ENCODE results near the gene LLPH.
A peak's percentile ranks its signal among the peaks of the same experiment; 100 is the strongest.

Gene LLPH

DNA sequence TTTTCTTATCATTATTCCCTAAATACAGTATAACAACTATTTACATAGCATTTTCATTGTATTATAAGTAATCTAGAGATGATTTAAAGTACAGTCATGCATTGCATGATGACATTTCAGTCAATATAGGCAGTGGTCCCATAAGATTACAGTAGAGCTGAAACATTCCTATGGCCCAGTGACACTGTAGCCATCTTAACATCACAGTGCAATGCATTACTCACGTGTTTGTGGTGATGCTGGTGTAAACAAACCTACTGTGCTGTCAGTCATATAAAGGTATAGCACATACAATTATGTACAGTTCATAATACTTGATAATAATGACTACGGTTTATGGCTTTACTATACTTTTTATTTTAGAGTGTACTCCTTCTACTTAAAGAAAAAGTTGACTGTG, 13.3 kb downstream of the LLPH start:
- TF ChIP-seq, protein P1, sequence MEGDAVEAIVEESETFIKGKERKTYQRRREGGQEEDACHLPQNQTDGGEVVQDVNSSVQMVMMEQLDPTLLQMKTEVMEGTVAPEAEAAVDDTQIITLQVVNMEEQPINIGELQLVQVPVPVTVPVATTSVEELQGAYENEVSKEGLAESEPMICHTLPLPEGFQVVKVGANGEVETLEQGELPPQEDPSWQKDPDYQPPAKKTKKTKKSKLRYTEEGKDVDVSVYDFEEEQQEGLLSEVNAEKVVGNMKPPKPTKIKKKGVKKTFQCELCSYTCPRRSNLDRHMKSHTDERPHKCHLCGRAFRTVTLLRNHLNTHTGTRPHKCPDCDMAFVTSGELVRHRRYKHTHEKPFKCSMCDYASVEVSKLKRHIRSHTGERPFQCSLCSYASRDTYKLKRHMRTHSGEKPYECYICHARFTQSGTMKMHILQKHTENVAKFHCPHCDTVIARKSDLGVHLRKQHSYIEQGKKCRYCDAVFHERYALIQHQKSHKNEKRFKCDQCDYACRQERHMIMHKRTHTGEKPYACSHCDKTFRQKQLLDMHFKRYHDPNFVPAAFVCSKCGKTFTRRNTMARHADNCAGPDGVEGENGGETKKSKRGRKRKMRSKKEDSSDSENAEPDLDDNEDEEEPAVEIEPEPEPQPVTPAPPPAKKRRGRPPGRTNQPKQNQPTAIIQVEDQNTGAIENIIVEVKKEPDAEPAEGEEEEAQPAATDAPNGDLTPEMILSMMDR (conservative IDR thresholded peaks at IDR 0.05; ENCODE audit: control insufficient read depth, insufficient read depth, low read depth, low read length): no peak
- no peak overlapping the region for H3K4me3 ChIP-seq (ENCODE audit: control insufficient read depth, low read depth, low read length)
- no peak for DNase-seq (ENCODE audit: low read depth)

- H3K4me3 ChIP-seq (ENCODE audit: control insufficient read depth, low read depth, low read length): no peak overlapping the region
- TF ChIP-seq, protein P1 (conservative IDR thresholded peaks at IDR 0.05; ENCODE audit: control insufficient read depth, insufficient read depth, low read depth, low read length): no peak
- no peak for DNase-seq (ENCODE audit: low read depth)
Observed at GRCh38 chr12:66115071-66115600, 15.4 kb downstream of the LLPH start.

- H3K4me3 ChIP-seq (ENCODE audit: control insufficient read depth, low read depth, low read length): no peak overlapping the region
- no peak for DNase-seq (ENCODE audit: low read depth)
- TF ChIP-seq, protein P1 (conservative IDR thresholded peaks at IDR 0.05; ENCODE audit: control insufficient read depth, insufficient read depth, low read depth, low read length): no peak
Observed at GRCh38 chr12:66113471-66113870, 17.1 kb downstream of the LLPH start.

GRCh38 chr12:66111605-66112004, 18.9 kb downstream of the LLPH start:
- H3K4me3 ChIP-seq (ENCODE audit: control insufficient read depth, low read depth, low read length): no peak overlapping the region
- TF ChIP-seq, protein P1 (conservative IDR thresholded peaks at IDR 0.05; ENCODE audit: control insufficient read depth, insufficient read depth, low read depth, low read length): no peak
- DNase-seq (ENCODE audit: low read depth): peak; percentile 45

DNA sequence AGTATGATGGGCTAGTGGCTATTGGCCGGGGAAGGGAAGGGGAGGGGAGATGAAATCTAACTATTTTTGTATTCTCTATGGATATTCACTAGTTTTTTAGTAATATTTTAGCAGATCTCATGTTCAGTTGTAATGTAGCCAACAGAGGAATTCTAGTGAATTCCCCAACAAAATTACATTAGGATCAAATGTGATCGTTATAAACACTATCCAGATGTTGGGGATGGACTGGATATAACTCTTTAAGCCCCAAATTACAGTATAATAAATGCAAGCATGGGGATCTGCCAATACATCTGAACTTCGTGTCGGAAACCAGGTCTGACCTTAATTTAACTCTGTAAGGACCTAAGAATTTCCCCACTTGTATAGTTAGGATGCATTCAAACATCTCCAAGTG, 21.5 kb downstream of the LLPH start:
- TF ChIP-seq, protein P1 (conservative IDR thresholded peaks at IDR 0.05; ENCODE audit: control insufficient read depth, insufficient read depth, low read depth, low read length): no peak
- no peak overlapping the region for H3K4me3 ChIP-seq (ENCODE audit: control insufficient read depth, low read depth, low read length)
- no peak for DNase-seq (ENCODE audit: low read depth)

GRCh38 chr12:66108386-66108785, 22.2 kb downstream of the LLPH start:
- TF ChIP-seq, protein P1 (conservative IDR thresholded peaks at IDR 0.05; ENCODE audit: control insufficient read depth, insufficient read depth, low read depth, low read length): no peak
- no peak overlapping the region for H3K4me3 ChIP-seq (ENCODE audit: control insufficient read depth, low read depth, low read length)
- no peak for DNase-seq (ENCODE audit: low read depth)

GRCh38 chr12:66107451-66107915, 23.1 kb downstream of the LLPH start:
- no peak overlapping the region for H3K4me3 ChIP-seq (ENCODE audit: control insufficient read depth, low read depth, low read length)
- TF ChIP-seq, protein P1 (conservative IDR thresholded peaks at IDR 0.05; ENCODE audit: control insufficient read depth, insufficient read depth, low read depth, low read length): peak; percentile 85
- peak; percentile 97 for DNase-seq (ENCODE audit: low read depth)

Measured in fibroblast of mammary gland (primary cell).